H1 (cell line): ENCODE data around the gene SF3A2. TPM values are rescaled to one million over a fixed set of nuclear protein-coding genes. Genes with fewer than 3 reads are reported as not detected.

Experiments used
- CTCF ChIA-PET: fragments of 300-600 bp; sonication (Branson Sonifier 250); formaldehyde crosslinking; loops from one replicate; lab custom pipeline; 2021; ENCODE audit not compliant: partially characterized antibody; lab: Charles Lee
- POLR2A ChIA-PET: fragments of 300-600 bp; sonication (Branson Sonifier 250); formaldehyde crosslinking; loops from one replicate; lab custom pipeline; 2021; ENCODE audit warnings: inconsistent platforms; ENCODE audit not compliant: partially characterized antibody; lab: Charles Lee
- DNase-seq, 2 experiments: peaks; one replicate each; pipeline versions ENCODE4 v3.0.0 to v3.0.0-alpha.2; 2010 to 2022; ENCODE audit warnings: low spot score in 2 of 2, low read depth in 1 of 2, mixed read lengths in 1 of 2
- FAIRE-seq: peaks from 2 replicates; lab custom pipeline; 2011; peaks lifted over from hg19 to GRCh38; lab: Jason Lieb, UNC
- H2AFZ ChIP-seq: 2 replicates; pipeline ENCODE4 v1.8.1; 2012; ENCODE audit warnings: low read length, inconsistent platforms
- H2AK5ac ChIP-seq: 2 replicates; pipeline ENCODE4 v1.6.1; 2013; ENCODE audit warnings: low read depth, low read length
- H2BK120ac ChIP-seq: replicated peaks from 2 replicates; pipeline ENCODE3; 2013; ENCODE audit warnings: low read depth, low read length, inconsistent platforms
- H2BK12ac ChIP-seq: 2 replicates; pipeline ENCODE4 v1.6.1; 2013; ENCODE audit warnings: low read depth, low read length
- H2BK15ac ChIP-seq: 2 replicates; pipeline ENCODE4 v1.6.1; 2013; ENCODE audit warnings: low read length
- H2BK20ac ChIP-seq: 2 replicates; pipeline ENCODE4 v1.6.1; 2013; ENCODE audit warnings: low read length
- H2BK5ac ChIP-seq: 2 replicates; pipeline ENCODE4 v1.6.1; 2013; ENCODE audit warnings: low read depth, low read length
- H3K14ac ChIP-seq: 2 replicates; pipeline ENCODE4 v1.6.1; 2013; ENCODE audit warnings: inconsistent platforms; ENCODE audit not compliant: insufficient read length
- H3K18ac ChIP-seq: 2 replicates; pipeline ENCODE4 v1.6.1; 2013; ENCODE audit warnings: low read length; ENCODE audit errors: extremely low read depth
- H3K23ac ChIP-seq: 2 replicates; pipeline ENCODE4 v1.6.1; 2013; ENCODE audit warnings: inconsistent platforms; ENCODE audit not compliant: insufficient read length
- H3K23me2 ChIP-seq: 2 replicates; pipeline ENCODE4 v1.6.1; 2013; ENCODE audit warnings: low read depth, low read length
- H3K27ac ChIP-seq: 2 replicates; pipeline ENCODE4 v1.6.1; 2011; ENCODE audit warnings: low read depth, low read length, inconsistent platforms
- H3K27me3 ChIP-seq, 4 experiments: replicated peaks in 1 of 4; 1 replicate in 1 of 4; 2 replicates in 3 of 4; pipeline versions ENCODE4 v1.6.1 to v1.8.1; 2011 to 2013; ENCODE audit warnings: low read length in 3 of 4, mild to moderate bottlenecking in 3 of 4, inconsistent platforms in 2 of 4, mixed read lengths in 2 of 4, moderate library complexity in 1 of 4; ENCODE audit not compliant: control insufficient read depth in 3 of 4, insufficient read depth in 3 of 4; ENCODE audit errors: extremely low read depth in 1 of 4
- H3K36me3 ChIP-seq, 4 experiments: 2 replicates each; pipeline versions ENCODE4 v1.6.1 to v1.8.1; 2011 to 2013; ENCODE audit warnings: mild to moderate bottlenecking in 4 of 4, low read length in 3 of 4, moderate library complexity in 2 of 4, control low read depth in 1 of 4, inconsistent platforms in 1 of 4; ENCODE audit not compliant: insufficient read depth in 4 of 4, control insufficient read depth in 2 of 4
- H3K4ac ChIP-seq: replicated peaks from 2 replicates; pipeline ENCODE3; 2013; ENCODE audit warnings: low read length, low read depth, mixed read lengths, inconsistent platforms; ENCODE audit not compliant: insufficient read length
- H3K4me1 ChIP-seq, 4 experiments: replicated peaks in 1 of 4; 1 replicate in 1 of 4; 2 replicates in 3 of 4; pipeline versions ENCODE4 v1.6.1 to v1.8.1; 2011 to 2013; ENCODE audit warnings: low read length in 3 of 4, inconsistent platforms in 2 of 4, mixed read lengths in 1 of 4; ENCODE audit not compliant: insufficient read depth in 4 of 4, control insufficient read depth in 3 of 4
- H3K4me2 ChIP-seq, 2 experiments: 2 replicates each; pipeline versions ENCODE4 v1.6.1 to v1.8.1; 2011 to 2013; ENCODE audit warnings: low read depth in 2 of 2, low read length in 2 of 2, control low read depth in 1 of 2, inconsistent platforms in 1 of 2, mild to moderate bottlenecking in 1 of 2; ENCODE audit not compliant: insufficient read depth in 1 of 2
- H3K4me3 ChIP-seq, 4 experiments: fragments of 200-600, 300-600 bp in 1 of 4; sonication (generic), shearing (Covaris generic), sonication (Bioruptor Twin) in 1 of 4; 2 replicates each; pipeline versions ENCODE4 v1.5.1 to v1.8.1; 2011 to 2016; ENCODE audit warnings: low read length in 4 of 4, low read depth in 3 of 4, control low read depth in 2 of 4, inconsistent platforms in 2 of 4, mild to moderate bottlenecking in 2 of 4, mixed read lengths in 1 of 4, moderate library complexity in 1 of 4; ENCODE audit not compliant: insufficient read depth in 2 of 4; ENCODE audit errors: extremely low read depth in 1 of 4
- H3K56ac ChIP-seq: replicated peaks from 2 replicates; pipeline ENCODE3; 2013; ENCODE audit warnings: low read depth, mild to moderate bottlenecking, mixed read lengths, low read length, inconsistent platforms; ENCODE audit not compliant: insufficient read length
- H3K79me1 ChIP-seq: 2 replicates; pipeline ENCODE4 v1.6.1; 2013; ENCODE audit warnings: low read depth, low read length, control low read depth
- H3K79me2 ChIP-seq, 2 experiments: 2 replicates each; pipeline versions ENCODE4 v1.6.1 to v1.8.1; 2012 to 2013; ENCODE audit warnings: low read length in 2 of 2, mild to moderate bottlenecking in 2 of 2, inconsistent platforms in 1 of 2; ENCODE audit not compliant: insufficient read depth in 2 of 2, control insufficient read depth in 1 of 2
- H3K9ac ChIP-seq, 4 experiments: replicated peaks in 1 of 4; 1 replicate in 1 of 4; 2 replicates in 3 of 4; pipeline versions ENCODE4 v1.6.1 to v1.8.1; 2011 to 2013; ENCODE audit warnings: low read depth in 3 of 4, low read length in 3 of 4, control low read depth in 2 of 4, mild to moderate bottlenecking in 2 of 4, moderate library complexity in 2 of 4, inconsistent platforms in 1 of 4; ENCODE audit errors: extremely low read depth in 1 of 4
- H3K9me3 ChIP-seq, 2 experiments: 2 replicates each; pipeline versions ENCODE4 v1.6.1 to v1.8.1; 2012 to 2013; ENCODE audit warnings: mild to moderate bottlenecking in 2 of 2, moderate library complexity in 2 of 2, control low read depth in 1 of 2, inconsistent platforms in 1 of 2, low read depth in 1 of 2, low read length in 1 of 2, mixed read lengths in 1 of 2; ENCODE audit not compliant: insufficient read depth in 2 of 2
- H4K20me1 ChIP-seq, 2 experiments: replicated peaks in 1 of 2; 2 replicates each; pipeline versions ENCODE3 to v1.8.1; 2011 to 2013; ENCODE audit warnings: inconsistent platforms in 2 of 2, low read length in 2 of 2, mild to moderate bottlenecking in 1 of 2; ENCODE audit not compliant: insufficient read depth in 2 of 2, control insufficient read depth in 1 of 2
- H4K5ac ChIP-seq: 2 replicates; pipeline ENCODE4 v1.6.1; 2013; ENCODE audit warnings: low read length, low read depth, mixed read lengths, inconsistent platforms; ENCODE audit not compliant: insufficient read length
- H4K8ac ChIP-seq: 2 replicates; pipeline ENCODE4 v1.8.0; 2013; ENCODE audit warnings: mild to moderate bottlenecking, moderate library complexity, low read length, inconsistent platforms; ENCODE audit not compliant: insufficient read depth; ENCODE audit errors: extremely low read depth
- H4K91ac ChIP-seq: replicated peaks from 2 replicates; pipeline ENCODE3; 2013; ENCODE audit warnings: low read length, mixed read lengths, inconsistent platforms; ENCODE audit not compliant: insufficient read length
- CHD2 ChIP-seq: IDR thresholded peaks from 2 replicates; pipeline ENCODE4 v1.6.1; 2012; ENCODE audit warnings: low read length, improper control_type of control experiment
- KDM4A ChIP-seq: IDR thresholded peaks from one replicate; pipeline ENCODE4 v1.7.1; 2012; ENCODE audit warnings: low read depth, mild to moderate bottlenecking, moderate library complexity, low read length, inconsistent platforms; ENCODE audit not compliant: severe bottlenecking
- NANOG ChIP-seq: IDR thresholded peaks from 2 replicates; pipeline ENCODE4 v1.6.1; 2011; ENCODE audit warnings: low read length, low read depth, mild to moderate bottlenecking, inconsistent platforms; ENCODE audit not compliant: insufficient read depth, poor library complexity, severe bottlenecking
- RFX5 ChIP-seq: IDR thresholded peaks from 2 replicates; pipeline ENCODE4 v1.6.1; 2011; ENCODE audit warnings: low read depth, low read length, improper control_type of control experiment, borderline replicate concordance
- SP1 ChIP-seq: IDR thresholded peaks from 2 replicates; pipeline ENCODE4 v1.6.1; 2011; ENCODE audit warnings: low read depth, low read length
- SP2 ChIP-seq: IDR thresholded peaks from 2 replicates; pipeline ENCODE4 v1.6.1; 2012; ENCODE audit warnings: mild to moderate bottlenecking, low read length, inconsistent platforms
- SRF ChIP-seq: IDR thresholded peaks from 2 replicates; pipeline ENCODE4 v1.6.1; 2011; ENCODE audit warnings: mild to moderate bottlenecking, low read depth, low read length, moderate library complexity
- TAF7 ChIP-seq: optimal IDR thresholded peaks from 2 replicates; pipeline ENCODE3; 2011; ENCODE audit warnings: low read depth, mild to moderate bottlenecking, inconsistent platforms, low read length, moderate library complexity, borderline replicate concordance
- ZNF274 ChIP-seq: IDR thresholded peaks from 2 replicates; pipeline ENCODE4 v1.7.0; 2012; ENCODE audit warnings: low read length, borderline replicate concordance; ENCODE audit errors: extremely low read depth
- WGBS, 2 experiments: shearing (Covaris generic) in 1 of 2; methylation state at CpG; one replicate each; pipeline versions ENCODE4 v1.1.6 to v1.1.7; 2013 to 2015; ENCODE audit warnings: low lambda C conversion rate in 2 of 2, mixed read lengths in 2 of 2, inconsistent platforms in 1 of 2, low coverage in 1 of 2, missing lambda C conversion rate in 1 of 2; ENCODE audit not compliant: insufficient replicate concordance in 2 of 2, insufficient coverage in 1 of 2, insufficient read length in 1 of 2; ENCODE audit errors: extremely low coverage in 1 of 2, missing lambda C conversion rate in 1 of 2; 5-methylcytosine and 5-hydroxymethylcytosine counted together
- polyA plus RNA-seq, 7 experiments: library from polyadenylated mRNA; depleted of rRNA in 3 of 7; stranded (reverse) in 5 of 7; unstranded in 2 of 7; fragments of >200 nt in 5 of 7; fragments of 200-250 nt in 2 of 7; gene quantifications; 1 replicate in 5 of 7; 2 replicates in 1 of 7; 4 replicates in 1 of 7; pipeline versions ENCODE4 v1.2.1 to v1.2.3, GENCODE V29; 2011 to 2013; ENCODE audit warnings: missing spikeins in 2 of 7, mixed read lengths in 2 of 7
- total RNA-seq: library from RNA; stranded (reverse); fragmentation: NEBNext Ultra II Directional; extraction: Animal tissue kit (Norgen Biotek cat#: 25700); gene quantifications from 2 replicates; pipeline ENCODE4 v1.2.1, GENCODE V29; 2021

Gene SF3A2
- total and polyA plus RNA-seq, 2 of the 8 experiments (the other 6 are each of a cell fraction or from before 2014, with no cell fraction given) = 15.3 to 146 TPM

- H2AFZ ChIP-seq = no peak overlapping the region
- H3K23ac ChIP-seq = no peak overlapping the region
- FAIRE-seq = no peak
- no peaks in the 10 kb centered on the region; the same call in 1 of the 2 replicates for H3K23me2 ChIP-seq
- H3K4me2 ChIP-seq = no peak overlapping the region
- H3K79me1 ChIP-seq = peaks cover 20% of the 10 kb centered on the region
- H3K27ac ChIP-seq = no peak overlapping the region
- peaks cover 38 to 64% of the 10 kb centered on the region in 2 experiments for H4K20me1 ChIP-seq
- peaks cover 0 to 16% (median 8%) of the 10 kb centered on the region in 4 experiments; a peak in 5 of 7 replicates for H3K4me1 ChIP-seq
- no peak overlapping the region for H2AK5ac ChIP-seq
- no peak overlapping the region for H2BK15ac ChIP-seq
- H2BK20ac ChIP-seq = no peak overlapping the region
- no peak overlapping the region for H2BK120ac ChIP-seq
- H2BK5ac ChIP-seq = no peak overlapping the region
- POLR2A ChIA-PET = interaction anchor here (0.8 to 10.3 kb wide), 5 partner anchors 13 to 29 kb away, joined by 3 to 206 read pairs (median 5); partner anchors contain the start of genes AMH and JSRP1
- H3K79me2 ChIP-seq = peaks cover 31 to 56% of the 10 kb centered on the region in 2 experiments
- no peak overlapping the region for H4K5ac ChIP-seq
- no peak overlapping the region for H2BK12ac ChIP-seq
- H3K18ac ChIP-seq = no peak overlapping the region; the same call in 1 of the 2 replicates
- H3K9ac ChIP-seq = no peak overlapping the region
- no peak overlapping the region for H3K4me3 ChIP-seq
- CTCF ChIA-PET = interaction anchor here (1.1 to 1.2 kb wide), 2 partner anchors 10 to 11 kb away, joined by 4 to 5 read pairs; no protein-coding TSS in a partner anchor
- H3K36me3 ChIP-seq = peaks cover 28 to 49% (median 45%) of the 10 kb centered on the region in 4 experiments
- peak overlapping the region; percentile 16; the same call in 1 of the 2 replicates for H4K8ac ChIP-seq
- no peak for DNase-seq
- H3K9me3 ChIP-seq = no peaks in the 10 kb centered on the region
- 93% methylated on average over 31 of the region's 32 CpGs; no CpG with 5 or more reads in 1 of the 2 experiments for WGBS, 2 experiments
- no peak overlapping the region for H3K56ac ChIP-seq
- no peak overlapping the region for H3K14ac ChIP-seq
- no peak overlapping the region for H3K4ac ChIP-seq
- no peak overlapping the region for H4K91ac ChIP-seq
- H3K27me3 ChIP-seq = no peaks in the 10 kb centered on the region
- TF ChIP-seq NANOG (no peak), CHD2 (no peak), ZNF274 (no peak), SRF (no peak), RFX5 (no peak), SP1 (no peak), SP2 (no peak), TAF7 (no peak), KDM4A (no peak)
Observed at GRCh38 chr19:2243274-2244124, 6.9 kb downstream of the SF3A2 start.
